Endometrial microvascular endothelial cells (primary cell): ENCODE measurements around the gene DGKG. TPM values are rescaled to one million over a fixed set of nuclear protein-coding genes. Genes with fewer than 3 reads are reported as not detected.

Source experiments
- in situ Hi-C: cut with HindIII; loops from 2 replicates; pipeline ENCODE4 v1.10.0; 2017; ENCODE audit warnings: low sequenced_read_pairs, low pct_unique_long_range_greater_than_20kb; ENCODE audit errors: inconsistent ontology term
- total RNA-seq: library from RNA; depleted of rRNA; stranded (reverse); fragments of >200 nt; gene quantifications from one replicate; pipeline ENCODE4 v1.2.3, GENCODE V29; 2015; ENCODE audit errors: inconsistent ontology term

DGKG gene
- total RNA-seq, 1 donor from 2014 or later: 1.7 TPM

GRCh38 chr3:186167646-186168395, 194.2 kb downstream of the DGKG start:
- in situ Hi-C loops: no loop called here

- in situ Hi-C loops: no loop called here
Observed at GRCh38 chr3:186166491-186167288, 195.3 kb downstream of the DGKG start.

- in situ Hi-C loops: no loop called here
Observed at GRCh38 chr3:186166036-186166435, 196.0 kb downstream of the DGKG start.

- in situ Hi-C loops: no loop called here
Observed at GRCh38 chr3:186165331-186165730, 196.7 kb downstream of the DGKG start.

GRCh38 chr3:186164696-186165095, 197.3 kb downstream of the DGKG start:
- in situ Hi-C loops: no loop called here

GRCh38 chr3:186162221-186162620, 199.8 kb downstream of the DGKG start:
- in situ Hi-C loops: no loop called here

- in situ Hi-C loops: no loop called here
Observed at GRCh38 chr3:186160691-186161243, 201.3 kb downstream of the DGKG start.

- in situ Hi-C loops: no loop called here
Observed at GRCh38 chr3:186154641-186155040, 207.4 kb downstream of the DGKG start.

- in situ Hi-C loops: no loop called here
Observed at GRCh38 chr3:186152889-186153292, 209.1 kb downstream of the DGKG start.

GRCh38 chr3:186152361-186152798, 209.7 kb downstream of the DGKG start:
- in situ Hi-C loops: no loop called here

- in situ Hi-C loops: no loop called here
Observed at GRCh38 chr3:186151077-186151971, 210.7 kb downstream of the DGKG start.

GRCh38 chr3:186150041-186150830, 211.8 kb downstream of the DGKG start:
- in situ Hi-C loops: no loop called here

- in situ Hi-C loops: no loop called here
Observed at GRCh38 chr3:186149319-186149960, 212.6 kb downstream of the DGKG start.

- in situ Hi-C loops: no loop called here
Observed at GRCh38 chr3:186144257-186144656, 217.8 kb downstream of the DGKG start.

- in situ Hi-C loops: no loop called here
Observed at GRCh38 chr3:186143250-186143649, 218.8 kb downstream of the DGKG start.

- in situ Hi-C loops: no loop called here
Observed at GRCh38 chr3:186142393-186142932, 219.6 kb downstream of the DGKG start.

- in situ Hi-C loops: no loop called here
Observed at GRCh38 chr3:186141790-186142189, 220.2 kb downstream of the DGKG start.
